HG02623 (cell line): ENCODE measurements around the gene INTS4.
"Not testable (repeated sequence)": the region's sequence is repeated elsewhere in the genome, so short reads cannot be mapped to it uniquely, and the experiment has no call there.

Source experiments
- ATAC-seq: cut with Tn5 transposase; IDR thresholded peaks from one replicate; pipeline ENCODE4 v1.9.1; 2021; ENCODE audit warnings: moderate library complexity; ENCODE audit not compliant: unreplicated experiment

The INTS4 gene

DNA sequence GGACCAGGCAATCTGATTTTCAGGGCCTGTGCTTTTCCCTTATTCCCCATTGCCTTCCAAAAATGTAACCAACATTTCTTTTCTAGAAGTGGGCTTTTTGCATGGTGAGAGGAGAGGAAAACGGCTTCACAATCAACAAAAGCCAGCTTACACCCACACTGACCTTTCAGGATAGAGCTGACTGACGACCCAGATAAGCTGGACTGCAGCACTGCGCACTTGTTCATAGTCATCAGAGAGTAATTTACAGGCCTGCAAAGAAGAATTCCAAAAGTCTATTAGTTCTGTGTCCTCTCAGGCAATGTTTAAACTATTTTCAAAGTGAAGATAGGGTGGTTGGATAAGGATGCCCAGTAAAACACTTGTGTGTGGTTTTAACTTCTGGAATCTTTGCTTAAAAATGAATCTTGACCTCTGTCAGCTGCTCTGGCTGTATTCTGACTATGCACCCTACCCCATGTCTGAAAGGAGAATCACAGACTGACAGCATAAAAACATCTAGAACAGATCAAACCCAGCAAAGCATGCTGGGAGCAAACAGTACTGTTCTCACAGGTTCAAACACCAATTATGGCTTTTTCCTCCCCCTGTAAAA, 35.8 kb downstream of the INTS4 start:
- ATAC-seq: not testable (repeated sequence)

DNA sequence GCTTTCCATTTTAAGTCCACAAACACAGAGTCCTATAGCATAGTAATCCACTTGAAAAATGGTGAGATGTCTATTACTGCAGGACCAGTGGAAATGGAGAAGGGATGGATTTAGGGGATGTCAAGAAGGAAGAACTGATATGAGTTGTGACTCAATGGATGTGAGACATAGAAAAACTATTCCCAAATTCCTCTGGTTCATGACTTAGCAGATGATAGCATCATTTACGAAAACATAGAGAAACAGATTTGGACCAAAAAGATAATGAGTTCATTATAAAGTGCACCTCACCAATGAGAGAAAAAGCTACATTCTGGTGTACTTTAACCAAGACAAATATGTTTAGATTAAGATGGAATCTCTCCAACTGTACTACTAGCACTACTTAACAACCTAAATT, 51.2 kb downstream of the INTS4 start:
- not testable (repeated sequence) for ATAC-seq

DNA sequence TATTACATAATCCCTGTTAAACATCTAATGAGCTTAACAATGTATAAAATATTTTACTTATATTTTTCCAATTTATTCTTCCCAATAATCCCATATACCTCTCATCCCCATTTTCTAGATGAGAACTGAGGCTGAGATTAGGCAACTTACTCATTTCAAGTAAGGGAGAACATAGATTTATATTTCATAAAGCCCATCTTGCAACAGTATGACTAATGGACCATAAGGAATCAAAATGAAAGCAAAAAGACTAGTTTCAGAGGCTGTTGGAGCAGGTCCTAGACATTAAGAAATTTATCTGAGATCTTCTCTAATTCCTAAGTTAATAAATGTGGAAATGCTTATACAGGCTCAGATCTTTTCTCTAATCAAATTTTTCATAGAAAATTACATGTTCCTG, 52.0 kb downstream of the INTS4 start:
- not testable (repeated sequence) for ATAC-seq

DNA sequence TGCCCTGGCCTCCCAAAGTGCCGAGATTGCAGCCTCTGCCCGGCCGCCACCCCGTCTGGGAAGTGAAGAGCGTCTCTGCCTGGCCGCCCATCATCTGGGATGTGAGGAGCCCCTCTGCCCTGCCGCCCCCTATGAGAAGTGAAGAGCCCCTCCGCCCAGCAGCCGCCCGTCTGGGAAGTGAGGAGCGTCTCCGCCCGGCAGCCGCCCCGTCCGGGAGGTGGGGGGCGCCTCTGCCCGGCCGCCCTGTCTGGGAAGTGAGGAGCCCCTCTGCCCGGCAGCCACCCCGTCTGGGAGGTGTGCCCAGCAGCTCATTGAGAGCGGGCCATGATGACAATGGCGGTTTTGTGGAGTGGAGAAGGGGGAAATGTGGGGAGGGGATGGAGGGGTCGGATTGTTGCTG, 60.9 kb downstream of the INTS4 start:
- ATAC-seq: not testable (repeated sequence)

DNA sequence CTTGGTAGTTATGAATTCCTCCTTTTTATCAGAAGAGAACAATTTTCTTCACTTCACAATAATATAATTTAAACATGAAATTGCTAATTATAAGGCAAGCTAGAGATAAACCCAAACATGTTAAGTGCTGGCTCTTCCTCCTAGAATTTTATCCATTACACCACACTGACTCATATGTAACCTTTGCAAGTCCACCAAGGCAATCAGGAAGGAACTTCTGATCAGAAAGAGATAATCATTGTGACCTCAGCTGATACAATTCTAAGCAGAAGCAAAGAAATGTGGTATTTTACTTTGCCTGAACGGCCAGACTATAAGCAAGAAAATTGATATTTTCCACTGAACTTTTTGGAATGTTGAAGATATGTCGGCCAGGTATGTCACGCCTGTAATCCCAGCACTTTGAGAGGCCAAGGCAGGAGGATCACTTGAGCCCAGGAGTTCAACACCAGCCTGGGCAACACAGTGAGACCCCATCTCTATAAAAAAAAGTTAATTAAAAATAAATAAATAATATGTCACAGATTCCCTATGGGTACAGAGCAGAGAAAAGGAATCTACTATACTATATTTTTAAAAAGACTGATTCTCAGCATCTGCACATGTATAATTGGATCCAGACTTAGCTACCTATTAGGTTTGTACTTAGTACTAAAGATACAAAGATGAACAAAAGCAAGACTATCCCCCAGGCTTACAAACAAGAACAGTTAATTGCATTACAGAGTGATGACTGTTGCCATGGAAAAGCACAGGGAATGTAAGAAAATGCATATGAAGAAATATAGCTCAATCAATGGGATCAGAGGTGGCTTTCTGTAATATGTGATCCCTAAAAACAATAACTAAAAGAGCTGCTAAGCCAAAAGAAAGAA, 63.9 kb downstream of the INTS4 start:
- ATAC-seq: not testable (repeated sequence)

DNA sequence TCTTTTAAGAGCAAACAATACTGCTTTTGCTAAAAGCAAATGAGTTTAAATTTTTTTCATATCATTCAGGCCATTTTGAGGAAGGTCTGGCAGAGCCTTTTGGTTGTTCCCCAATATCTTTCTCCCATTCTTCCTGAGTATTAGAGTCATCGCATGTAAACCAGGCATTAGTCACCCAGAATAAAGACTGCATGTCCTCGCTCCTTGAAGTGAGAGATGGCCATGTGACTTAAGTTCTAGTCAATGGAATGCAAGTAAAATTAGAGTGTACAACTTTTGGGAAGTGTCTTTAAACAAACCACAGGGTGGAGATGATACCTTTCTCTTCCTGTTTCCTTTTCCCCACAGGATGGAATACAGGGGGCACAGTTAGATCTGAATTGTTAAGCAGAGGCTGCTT, 76.8 kb downstream of the INTS4 start:
- not testable (repeated sequence) for ATAC-seq

DNA sequence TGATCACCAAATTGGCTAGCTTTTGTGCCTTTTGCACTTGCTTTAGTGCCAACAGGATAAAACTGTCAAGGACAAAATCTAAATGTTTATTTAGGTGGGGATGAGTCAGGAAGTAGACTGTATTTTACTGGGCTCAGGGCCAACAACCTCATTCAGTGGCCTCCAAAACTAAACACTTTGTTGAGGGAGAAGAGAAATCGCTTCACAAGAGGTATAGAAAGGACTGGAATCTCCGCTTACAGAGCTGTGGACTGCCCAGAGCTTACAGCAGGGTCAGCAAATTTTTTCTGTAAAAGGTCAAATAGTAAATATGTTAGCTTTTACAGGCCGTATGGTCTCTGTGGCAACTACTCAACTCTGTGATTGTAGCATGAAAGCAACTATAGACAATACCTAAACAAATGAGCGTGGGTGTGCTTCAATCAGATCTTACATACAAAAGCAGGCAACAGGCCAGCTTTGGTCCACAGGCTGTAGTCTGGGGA, 80.1 kb downstream of the INTS4 start:
- ATAC-seq: not testable (repeated sequence)

DNA sequence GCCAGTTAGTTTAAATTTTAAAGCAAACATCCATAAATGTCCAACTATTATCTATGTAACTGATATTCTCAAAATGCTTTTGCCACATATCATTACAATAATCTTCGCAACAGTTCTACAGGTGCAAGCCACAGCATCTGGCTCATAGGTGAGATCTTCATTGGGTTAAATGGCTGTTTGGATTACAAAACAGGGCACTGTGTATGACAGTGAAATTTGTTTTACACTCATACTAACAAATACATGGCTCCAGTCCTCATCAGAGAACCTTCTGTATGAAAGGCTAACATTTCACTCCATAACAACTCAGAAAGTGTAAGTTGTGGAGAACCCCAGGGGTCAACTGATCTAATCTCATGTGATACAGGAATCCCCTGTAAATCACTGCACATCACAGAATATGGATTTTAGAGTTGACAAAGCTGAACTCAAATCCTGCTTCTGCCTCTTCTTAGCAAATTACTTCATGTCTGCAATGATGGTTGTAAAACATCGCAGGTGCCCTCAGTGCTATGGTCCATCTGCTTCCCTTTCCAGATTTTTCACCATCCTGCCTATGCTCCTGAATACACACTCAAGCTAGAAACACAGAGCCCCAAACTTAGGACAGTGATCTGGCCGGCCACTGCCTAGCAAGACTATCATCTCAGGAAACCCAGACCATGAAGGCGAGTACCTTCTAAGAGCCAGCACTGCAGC, 80.7 kb downstream of the INTS4 start:
- not testable (repeated sequence) for ATAC-seq

DNA sequence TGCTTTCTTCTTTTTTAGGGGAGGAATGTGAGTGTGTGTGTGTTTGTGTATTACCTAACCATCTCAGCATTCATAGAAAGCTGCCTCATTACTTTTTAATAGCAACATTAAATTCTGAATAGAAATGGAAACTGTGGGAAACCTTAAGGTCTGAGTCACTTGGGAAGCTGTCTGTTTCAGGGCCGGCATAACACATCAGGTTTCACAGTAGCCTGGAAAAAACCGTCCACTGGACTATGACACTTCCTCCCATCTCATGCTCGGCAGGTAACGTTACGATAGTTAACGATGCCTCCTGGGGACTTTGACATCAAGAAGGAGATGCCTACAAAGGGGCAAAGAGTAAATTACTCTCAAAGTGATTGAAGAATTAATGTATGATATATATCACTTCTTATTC, 83.6 kb downstream of the INTS4 start:
- ATAC-seq: not testable (repeated sequence)

DNA sequence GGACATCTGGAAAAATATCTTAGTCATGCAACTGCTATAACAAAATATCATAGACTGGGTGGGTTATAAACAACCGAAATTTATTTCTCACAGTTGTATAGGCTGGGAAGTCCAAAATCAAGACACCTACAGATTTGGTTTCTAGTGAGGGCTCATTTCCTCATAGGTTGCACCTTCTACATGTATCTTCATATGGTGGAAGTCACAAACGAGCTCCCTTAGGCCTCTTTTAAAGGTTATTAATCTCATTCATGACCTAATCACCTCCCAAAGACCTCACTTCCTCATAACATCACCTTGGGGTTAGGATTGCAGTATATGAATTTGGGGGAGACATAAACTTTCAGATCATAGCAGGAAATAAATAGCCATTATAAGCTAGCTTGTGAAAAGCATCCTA, 85.2 kb downstream of the INTS4 start:
- no peak for ATAC-seq

DNA sequence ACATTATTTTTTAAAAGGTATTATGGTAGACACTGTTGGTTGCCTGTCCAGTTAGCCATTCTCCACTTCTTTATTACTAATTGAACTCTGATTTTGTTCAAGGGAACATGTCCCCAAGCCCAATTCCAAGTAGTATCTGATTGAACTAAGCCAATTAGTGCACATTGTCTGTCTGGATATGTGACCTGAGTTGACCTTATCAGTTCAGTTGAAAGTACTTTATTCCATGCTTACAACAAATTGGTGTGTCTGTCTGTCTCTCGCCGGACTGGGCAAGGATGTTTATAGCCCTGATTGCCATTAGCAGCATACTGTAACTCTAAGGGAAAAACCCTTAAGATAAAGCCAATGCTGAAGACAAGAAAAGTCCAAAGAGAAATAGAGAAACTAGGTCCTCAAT, 85.6 kb downstream of the INTS4 start:
- no peak for ATAC-seq

DNA sequence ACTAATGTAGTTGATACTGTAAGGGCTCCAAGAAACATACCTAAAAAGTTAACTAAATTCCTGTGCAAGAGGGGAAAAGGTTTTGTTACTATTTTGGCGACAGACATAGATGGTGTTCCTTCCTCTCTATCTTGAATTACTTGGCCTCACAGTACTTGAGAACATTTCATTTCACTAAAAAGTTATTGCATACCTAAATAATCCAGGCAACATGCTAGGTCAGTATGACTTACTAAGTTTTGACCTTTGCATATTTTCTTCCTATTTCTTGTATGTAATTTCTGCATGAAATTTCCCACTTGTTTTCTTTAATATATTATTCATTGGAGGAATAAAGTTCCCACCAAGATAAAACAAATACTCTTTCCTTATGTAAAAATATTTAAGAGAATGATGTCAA, 99.5 kb downstream of the INTS4 start:
- ATAC-seq: not testable (repeated sequence)

DNA sequence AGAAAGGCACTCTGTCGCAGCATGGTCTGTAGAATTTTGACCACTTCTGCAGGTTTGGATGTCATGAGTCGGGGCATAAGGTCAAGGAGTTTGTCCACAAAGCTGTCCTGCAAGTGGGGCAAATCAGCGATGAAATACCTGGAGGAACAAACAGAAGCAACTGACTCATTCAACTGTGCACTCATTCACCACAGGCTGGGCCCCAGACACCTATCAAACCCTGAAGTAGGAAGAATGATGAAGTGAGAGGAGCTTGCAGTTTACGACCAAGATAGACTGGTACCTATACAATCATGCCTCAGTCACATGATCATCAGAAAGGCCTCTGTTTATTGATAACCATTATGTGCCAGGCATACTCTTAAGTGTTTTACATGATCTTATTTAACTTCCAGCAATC, 102.8 kb downstream of the INTS4 start:
- ATAC-seq: not testable (repeated sequence)

DNA sequence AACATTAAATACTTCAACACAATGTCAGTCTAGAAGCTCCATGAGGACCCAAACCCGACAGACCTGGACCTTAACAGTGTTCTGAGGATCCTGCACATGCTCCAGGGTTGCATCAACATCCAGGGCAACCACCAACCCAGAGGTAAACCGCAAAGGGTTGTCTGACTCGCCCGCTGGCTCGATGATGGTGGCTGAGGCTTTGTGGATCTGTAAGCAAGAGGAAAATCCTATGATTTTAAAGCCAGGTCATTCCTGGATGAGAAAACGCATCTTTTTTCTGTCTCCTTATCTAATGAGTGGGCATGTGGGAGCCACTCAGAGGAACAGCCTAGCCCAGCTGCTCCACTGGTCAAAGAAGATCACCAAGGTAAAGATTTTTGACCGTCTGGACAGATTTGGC, 103.2 kb downstream of the INTS4 start:
- not testable (repeated sequence) for ATAC-seq

DNA sequence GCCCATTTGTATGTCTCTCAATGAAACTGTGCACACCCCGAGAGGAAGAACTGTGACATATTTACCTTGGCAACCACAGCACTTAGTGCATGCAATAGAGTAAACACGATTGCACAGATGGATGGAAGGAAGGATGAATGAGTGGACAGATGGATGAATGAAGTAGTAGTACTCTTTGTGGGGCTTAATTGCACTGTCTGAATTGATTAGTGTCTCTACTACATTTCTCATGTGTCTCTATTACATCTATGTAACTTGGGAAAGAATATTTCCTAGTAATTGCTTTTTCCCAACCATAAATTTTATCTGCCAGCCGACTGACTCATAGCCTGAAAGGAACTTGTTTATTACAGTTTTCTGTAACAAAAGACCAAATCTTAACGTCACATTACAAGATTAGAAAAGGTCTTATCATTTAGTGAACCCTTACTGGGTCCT, 103.8 kb downstream of the INTS4 start:
- ATAC-seq: not testable (repeated sequence)

DNA sequence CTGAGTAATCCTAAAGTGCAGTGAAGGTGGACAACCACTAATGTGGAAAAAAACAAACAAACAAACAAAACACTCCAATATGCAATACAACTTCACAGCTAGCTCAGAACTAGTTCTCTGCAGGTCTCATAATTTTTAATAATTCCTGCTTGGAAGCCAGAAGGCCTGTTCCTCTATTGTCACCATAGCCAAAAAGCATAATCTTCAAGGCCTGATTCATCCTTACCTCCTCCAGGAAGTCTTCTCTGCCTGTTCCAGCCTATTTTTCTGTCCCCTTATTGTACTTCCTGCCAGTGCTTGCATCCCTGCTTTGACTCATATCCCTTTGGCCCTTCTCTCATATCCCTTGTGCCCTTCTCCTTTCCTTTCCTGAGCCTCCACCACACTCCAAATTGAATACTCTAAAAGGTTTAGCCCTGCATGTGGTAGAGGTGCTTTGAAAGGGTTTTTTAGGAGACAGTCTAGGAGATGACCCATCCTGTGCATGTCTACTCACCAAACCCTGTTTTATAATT, 104.3 kb downstream of the INTS4 start:
- ATAC-seq: not testable (repeated sequence)

DNA sequence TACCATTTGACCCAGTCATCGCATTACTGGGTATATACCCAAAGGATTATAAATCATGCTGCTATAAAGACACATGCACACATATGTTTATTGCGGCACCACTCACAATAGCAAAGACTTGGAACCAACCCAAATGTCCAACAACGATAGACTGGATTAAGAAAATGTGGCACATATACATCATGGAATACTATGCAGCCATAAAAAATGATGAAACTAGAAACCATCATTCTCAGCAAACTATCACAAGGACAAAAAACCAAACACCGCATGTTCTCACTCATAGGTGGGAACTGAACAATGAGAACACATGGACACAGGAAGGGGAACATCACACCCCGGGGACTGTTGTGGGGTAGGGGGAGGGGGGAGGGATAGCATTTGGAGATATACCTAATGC, 105.4 kb downstream of the INTS4 start:
- not testable (repeated sequence) for ATAC-seq

DNA sequence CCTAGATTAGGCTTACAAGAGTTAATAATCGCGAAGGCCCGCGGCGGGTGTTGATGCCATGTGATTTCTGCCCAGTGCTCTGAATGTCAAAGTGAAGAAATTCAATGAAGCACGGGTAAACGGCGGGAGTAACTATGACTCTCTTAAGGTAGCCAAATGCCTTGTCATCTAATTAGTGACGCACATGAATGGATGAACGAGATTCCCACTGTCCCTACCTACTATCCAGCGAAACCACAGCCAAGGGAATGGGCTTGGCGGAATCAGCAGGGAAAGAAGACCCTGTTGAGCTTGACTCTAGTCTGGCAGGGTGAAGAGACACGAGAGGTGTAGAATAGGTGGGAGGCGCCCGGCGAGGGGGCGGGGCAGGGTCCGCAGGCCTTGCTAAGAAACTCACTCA, 108.1 kb downstream of the INTS4 start:
- ATAC-seq: no peak

DNA sequence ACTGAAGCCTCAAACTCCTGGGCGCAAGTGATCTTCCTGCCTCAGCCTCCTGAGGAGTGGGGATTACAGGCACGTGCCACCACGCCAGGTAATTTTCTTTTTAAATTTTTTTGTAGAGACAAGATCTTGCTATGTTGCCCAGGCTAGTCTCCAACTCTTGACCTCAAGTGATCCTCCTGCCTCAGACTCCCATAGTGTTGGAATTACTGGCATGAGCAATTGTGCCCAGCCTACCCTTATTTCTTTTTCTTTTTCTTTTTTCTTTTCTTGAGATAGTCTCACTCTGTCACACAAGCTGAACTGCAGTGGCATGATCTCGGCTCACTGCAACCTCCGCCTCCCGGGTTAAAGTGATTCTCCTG, 109.7 kb downstream of the INTS4 start:
- no peak for ATAC-seq

DNA sequence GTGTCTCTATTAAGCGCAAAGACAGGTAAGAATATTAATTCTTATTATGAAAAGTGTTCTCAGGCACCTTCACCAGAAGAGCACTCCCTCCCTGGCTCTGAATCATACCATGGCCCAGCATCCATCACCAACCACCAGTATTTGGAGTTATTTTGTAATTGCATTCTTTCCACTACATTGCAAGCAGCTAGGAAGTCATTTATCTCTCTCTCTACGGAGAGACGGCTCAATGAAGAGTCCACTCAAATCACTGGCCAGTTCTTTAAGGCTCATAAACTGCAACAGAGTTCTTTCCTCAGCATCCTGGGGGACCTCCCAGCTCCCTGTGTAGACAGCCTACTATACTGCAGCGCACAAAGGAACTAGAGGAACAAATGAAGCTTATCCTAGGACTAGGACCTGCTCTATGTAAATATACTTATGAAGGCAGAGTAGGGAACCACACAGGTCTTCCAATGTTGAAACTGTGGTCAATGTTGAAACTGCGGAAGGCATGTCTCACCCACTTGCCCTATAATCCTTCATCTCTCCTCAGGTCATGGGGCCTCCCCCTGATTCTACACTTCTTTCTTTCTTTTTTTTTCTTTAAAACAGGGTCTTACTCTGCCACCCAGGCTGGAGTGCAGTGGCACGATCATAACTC, 110.2 kb downstream of the INTS4 start:
- no peak for ATAC-seq

DNA sequence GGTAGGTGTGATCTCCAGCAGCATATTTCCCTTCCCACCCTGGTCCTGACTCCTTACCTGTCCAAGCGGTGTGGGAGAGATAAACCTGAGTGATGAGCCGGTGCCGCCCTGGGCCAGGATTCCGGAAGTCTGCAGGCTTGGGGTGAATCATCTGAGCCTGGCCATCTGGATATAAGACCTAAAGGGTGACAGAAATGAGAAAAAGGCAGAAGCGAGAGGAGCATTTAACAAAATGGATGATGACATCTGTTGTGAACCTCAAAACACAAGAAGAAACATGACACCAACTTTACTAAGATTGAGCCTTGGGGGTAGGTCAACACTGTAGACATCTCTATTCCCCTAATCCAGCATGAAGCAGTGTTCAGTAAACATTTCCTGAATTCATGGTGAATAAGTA, 110.7 kb downstream of the INTS4 start:
- no peak for ATAC-seq
